Gastroesophageal sphincter (tissue), 4 donors: ENCODE results near the gene C8G. TPM values are rescaled to one million over a fixed set of nuclear protein-coding genes. Genes with fewer than 3 reads are reported as not detected.

Experiments
- ATAC-seq: fragments of 150-250 bp; one replicate; pipeline ENCODE4 v1.9.1; 2016; ENCODE audit warnings: mild to moderate bottlenecking, moderate library complexity
- H3K27ac ChIP-seq, 4 donors: fragments of 200-600 bp; sonication (generic) in 3 of 4; 1 replicate in 3 of 4; 2 replicates in 1 of 4; pipeline ENCODE4 v1.5.1; 2016 to 2019
- H3K27me3 ChIP-seq: fragments of 200-600 bp; sonication (generic); one replicate; pipeline ENCODE4 v1.5.1; 2019
- H3K36me3 ChIP-seq, 2 donors: fragments of 200-600 bp; sonication (generic); one replicate each; pipeline ENCODE4 v1.5.1; 2019; ENCODE audit warnings: control low read depth in 1 of 2
- H3K4me1 ChIP-seq, 3 donors: fragments of 200-600 bp; sonication (generic); 1 replicate in 2 of 3; 2 replicates in 1 of 3; pipeline ENCODE4 v1.5.1; 2016 to 2019; ENCODE audit warnings: control low read depth in 2 of 3
- H3K4me3 ChIP-seq, 2 donors: fragments of 200-600 bp; sonication (generic); one replicate each; pipeline ENCODE4 v1.5.1; 2019; ENCODE audit warnings: mild to moderate bottlenecking in 1 of 2, moderate library complexity in 1 of 2
- H3K9me3 ChIP-seq, 3 donors: fragments of 200-600 bp; sonication (generic); one replicate each; pipeline ENCODE4 v1.5.1; 2017 to 2019; ENCODE audit warnings: control low read depth in 2 of 3
- CTCF ChIP-seq, 4 experiments: fragments of 200-600 bp in 2 of 4; fragments of 450-650 bp in 2 of 4; sonication (generic) in 1 of 4; IDR thresholded peaks; one replicate each; pipeline ENCODE4 v1.5.1; 2017 to 2019; ENCODE audit warnings: antibody characterized with exemption in 4 of 4, mild to moderate bottlenecking in 2 of 4, moderate library complexity in 2 of 4
- EP300 ChIP-seq: sonication (generic); formaldehyde crosslinking; IDR thresholded peaks from one replicate; pipeline ENCODE4 v1.6.1; 2017; ENCODE audit warnings: antibody characterized with exemption, mild to moderate bottlenecking
- POLR2A ChIP-seq, 2 donors: fragments of 450-650 bp; IDR thresholded peaks; one replicate each; pipeline ENCODE4 v1.6.1; 2017; ENCODE audit warnings: antibody characterized with exemption in 2 of 2, mild to moderate bottlenecking in 2 of 2, moderate library complexity in 1 of 2
- POLR2AphosphoS5 ChIP-seq: sonication (generic); formaldehyde crosslinking; IDR thresholded peaks from one replicate; pipeline ENCODE4 v1.6.1; 2017; ENCODE audit warnings: antibody characterized with exemption
- WGBS, 2 donors: methylation state at CpG; one replicate each; pipeline ENCODE4 v1.1.5; 2018; ENCODE audit warnings: low coverage in 1 of 2; 5-methylcytosine and 5-hydroxymethylcytosine counted together
- total RNA-seq, 4 donors: library from RNA; depleted of rRNA; stranded (reverse); fragments of >200 nt; gene quantifications; one replicate each; pipeline ENCODE4 v1.1.0, GENCODE V29; 2016

C8G gene
- total RNA-seq, 4 donors from 2014 or later = not detected

GRCh38 chr9:136950656-136951276 is 5.7 kb downstream of the C8G start:
- Histone ChIP-seq H3K9me3 (no peaks in the 10 kb centered on the region), H3K27me3 (no peaks in the 10 kb centered on the region), H3K4me3 (peak overlapping the region; percentile 45 to 77), H3K27ac (peak overlapping the region; percentile 37 to 91 (median 91)), H3K4me1 (peaks cover 0 to 32% (median 8%) of the 10 kb centered on the region in 3 donors), H3K36me3 (no peaks in the 10 kb centered on the region)
- TF ChIP-seq CTCF (IDR thresholded peaks at IDR 0.05) (no peak), POLR2A (IDR thresholded peaks at IDR 0.05) (no peak), EP300 (no peak)
- ATAC-seq = no peak
- WGBS, 2 donors = 60% methylated on average over 1 of the region's 9 CpGs; no CpG with 5 or more reads in 1 of the 2 donors

- H3K9me3 ChIP-seq = no peaks in the 10 kb centered on the region
- H3K27ac ChIP-seq = peak within 1 kb of the TSS in 2 of 4 donors; percentile 91
- ATAC-seq = no peak
- peaks cover 0 to 32% (median 8%) of the 10 kb centered on the region in 3 donors for H3K4me1 ChIP-seq
- no peak within 1 kb of the TSS for H3K4me3 ChIP-seq
- 80% methylated on average over 3 of the region's 14 CpGs; no CpG with 5 or more reads in 1 of the 2 donors for WGBS, 2 donors
- H3K27me3 ChIP-seq = no peaks in the 10 kb centered on the region
- no peaks in the 10 kb centered on the region for H3K36me3 ChIP-seq
- TF ChIP-seq CTCF (IDR thresholded peaks at IDR 0.05) (no peak), EP300 (no peak), POLR2A (IDR thresholded peaks at IDR 0.05) (no peak), POLR2AphosphoS5 (no peak)
Measured at GRCh38 chr9:136951541-136952320, 6.7 kb downstream of the C8G start, which contains the start of gene LCN12. TSS of gene LCN12 (plus strand) at chr9:136952273. CDS start at chr9:136952328, 55 bp downstream.

GRCh38 chr9:136952321-136952850 is 7.3 kb downstream of the C8G start:
- Histone ChIP-seq H3K27ac (no peak overlapping the region), H3K4me1 (peaks cover 0 to 32% (median 8%) of the 10 kb centered on the region in 3 donors), H3K36me3 (no peaks in the 10 kb centered on the region), H3K9me3 (no peaks in the 10 kb centered on the region), H3K4me3 (no peak overlapping the region), H3K27me3 (no peaks in the 10 kb centered on the region)
- WGBS, 2 donors = no CpG with 5 or more reads among the region's 15 CpGs
- no peak for TF ChIP-seq POLR2AphosphoS5
- no peak for TF ChIP-seq EP300
- no peak for TF ChIP-seq CTCF (IDR thresholded peaks at IDR 0.05)
- no peak for ATAC-seq

- H3K4me3 ChIP-seq = no peak overlapping the region
- H3K4me1 ChIP-seq = peaks cover 0 to 24% (median 8%) of the 10 kb centered on the region in 3 donors
- no peak for TF ChIP-seq CTCF (IDR thresholded peaks at IDR 0.05)
- TF ChIP-seq POLR2AphosphoS5 = no peak
- no peak for TF ChIP-seq EP300
- no peak for TF ChIP-seq POLR2A (IDR thresholded peaks at IDR 0.05)
- no peaks in the 10 kb centered on the region for H3K36me3 ChIP-seq
- ATAC-seq = no peak
- no peaks in the 10 kb centered on the region for H3K27me3 ChIP-seq
- no peak overlapping the region for H3K27ac ChIP-seq
- no CpG with 5 or more reads among the region's 44 CpGs for WGBS, 2 donors
- no peaks in the 10 kb centered on the region for H3K9me3 ChIP-seq
Measured at GRCh38 chr9:136952876-136953770, 8.1 kb downstream of the C8G start.
